GM10847 (cell line): ENCODE results near the gene TCF4.

ENCODE experiments used
- POLR2A ChIP-seq: IDR thresholded peaks from 2 replicates; pipeline ENCODE4 v1.6.1; 2011; ENCODE audit not compliant: insufficient read length; ENCODE audit errors: extremely low read depth

The TCF4 gene

GRCh38 chr18:55236150-55236931 lies 351.7 kb downstream of the TCF4 start:
- no peak for TF ChIP-seq POLR2A

GRCh38 chr18:55235094-55235461 lies 352.9 kb downstream of the TCF4 start:
- no peak for TF ChIP-seq POLR2A

GRCh38 chr18:55234366-55235093 lies 353.5 kb downstream of the TCF4 start:
- no peak for TF ChIP-seq POLR2A

GRCh38 chr18:55233857-55234256 lies 354.1 kb downstream of the TCF4 start:
- no peak for TF ChIP-seq POLR2A

- no peak for TF ChIP-seq POLR2A
Measured at GRCh38 chr18:55232506-55232905, 355.5 kb downstream of the TCF4 start.

GRCh38 chr18:55229682-55230081 lies 358.3 kb downstream of the TCF4 start:
- no peak for TF ChIP-seq POLR2A

GRCh38 chr18:55228707-55229106 lies 359.3 kb downstream of the TCF4 start:
- no peak for TF ChIP-seq POLR2A

GRCh38 chr18:55228191-55228590 lies 359.8 kb downstream of the TCF4 start:
- no peak for TF ChIP-seq POLR2A

GRCh38 chr18:55227771-55228170 lies 360.2 kb downstream of the TCF4 start:
- TF ChIP-seq POLR2A: no peak

GRCh38 chr18:55226044-55226443 lies 361.9 kb downstream of the TCF4 start:
- no peak for TF ChIP-seq POLR2A

GRCh38 chr18:55224086-55224625 lies 363.8 kb downstream of the TCF4 start:
- no peak for TF ChIP-seq POLR2A

- TF ChIP-seq POLR2A: no peak
Measured at GRCh38 chr18:55221622-55222021, 366.4 kb downstream of the TCF4 start.

GRCh38 chr18:55220523-55220922 lies 367.5 kb downstream of the TCF4 start:
- TF ChIP-seq POLR2A: no peak

GRCh38 chr18:55219823-55220222 lies 368.2 kb downstream of the TCF4 start:
- no peak for TF ChIP-seq POLR2A

- TF ChIP-seq POLR2A: no peak
Measured at GRCh38 chr18:55219059-55219458, 368.9 kb downstream of the TCF4 start.

GRCh38 chr18:55214969-55215368 lies 373.0 kb downstream of the TCF4 start:
- no peak for TF ChIP-seq POLR2A
